OCI-M1 (cell line): ENCODE measurements around the gene CDAN1.
"Not testable (repeated sequence)": the region's sequence is repeated elsewhere in the genome, so short reads cannot be mapped to it uniquely, and the experiment has no call there.

ENCODE experiments used
- DNase-seq: peaks from one replicate; lab custom pipeline; 2025; lab: John Stamatoyannopoulos, UW

The CDAN1 gene

GRCh38 chr15:42736793-42737528 is at the start of gene CDAN1:
CDAN1 (minus strand) TSS chr15:42737128; CDS start chr15:42737102, 26 bp downstream.
- peak; percentile 92 for DNase-seq

- no peak for DNase-seq
Observed at GRCh38 chr15:42785569-42785968, 48.6 kb upstream of the CDAN1 start.

GRCh38 chr15:42784705-42785104 is 47.8 kb upstream of the CDAN1 start:
- no peak for DNase-seq

GRCh38 chr15:42782716-42783115 is 45.8 kb upstream of the CDAN1 start:
- DNase-seq, result no peak

- no peak for DNase-seq
Observed at GRCh38 chr15:42775416-42775815, 38.5 kb upstream of the CDAN1 start.

- DNase-seq, result no peak
Observed at GRCh38 chr15:42772901-42773300, 36.0 kb upstream of the CDAN1 start.

GRCh38 chr15:42772144-42772543 is 35.2 kb upstream of the CDAN1 start:
- no peak for DNase-seq

GRCh38 chr15:42766109-42766508 is 29.2 kb upstream of the CDAN1 start:
- DNase-seq, result not testable (repeated sequence)

- not testable (repeated sequence) for DNase-seq
Observed at GRCh38 chr15:42764154-42764731, 27.3 kb upstream of the CDAN1 start.

GRCh38 chr15:42761813-42762212 is 24.9 kb upstream of the CDAN1 start:
- not testable (repeated sequence) for DNase-seq

- no peak for DNase-seq
Observed at GRCh38 chr15:42760759-42761158, 23.8 kb upstream of the CDAN1 start.

GRCh38 chr15:42759093-42759492 is 22.2 kb upstream of the CDAN1 start:
- DNase-seq, result no peak

GRCh38 chr15:42750306-42750705 is 13.4 kb upstream of the CDAN1 start:
- no peak for DNase-seq

- DNase-seq, result no peak
Observed at GRCh38 chr15:42749266-42749665, 12.3 kb upstream of the CDAN1 start.

GRCh38 chr15:42744195-42744594 is 7.3 kb upstream of the CDAN1 start:
- DNase-seq, result no peak

- DNase-seq, result no peak
Observed at GRCh38 chr15:42742149-42742548, 5.2 kb upstream of the CDAN1 start.

- DNase-seq, result no peak
Observed at GRCh38 chr15:42741710-42742109, 4.8 kb upstream of the CDAN1 start.

GRCh38 chr15:42737529-42738328 is 801 bp upstream of the CDAN1 start:
- DNase-seq, result peak; percentile 81

GRCh38 chr15:42736178-42736792 is 643 bp downstream of the CDAN1 start:
- DNase-seq, result peak; percentile 29

GRCh38 chr15:42735382-42736165 is 1.4 kb downstream of the CDAN1 start:
- no peak for DNase-seq

GRCh38 chr15:42734076-42734672 is 2.8 kb downstream of the CDAN1 start:
- no peak for DNase-seq
